Activated CD4-positive, alpha-beta T cell treated with anti-CD3 and anti-CD28 coated beads, Interleukin-2, amount 50 U/mL, for 24 hours (primary cell): ENCODE results near the gene EHD2.

Experiments used
- DNase-seq, 2 donors: peaks; one replicate each; pipeline ENCODE4 v3.0.0-alpha.2; 2020; ENCODE audit warnings: low read depth in 1 of 2, low spot score in 1 of 2

EHD2 gene

GRCh38 chr19:47687906-47688305 lies 25.3 kb upstream of the EHD2 start:
- no peak for DNase-seq

GRCh38 chr19:47691090-47691489 lies 22.1 kb upstream of the EHD2 start:
- DNase-seq = no peak

GRCh38 chr19:47691782-47692181 lies 21.4 kb upstream of the EHD2 start:
- no peak for DNase-seq

GRCh38 chr19:47693489-47693888 lies 19.7 kb upstream of the EHD2 start:
- no peak for DNase-seq

- no peak for DNase-seq
Observed at GRCh38 chr19:47693903-47694302, 19.3 kb upstream of the EHD2 start.

GRCh38 chr19:47694466-47695273 lies 18.6 kb upstream of the EHD2 start:
- DNase-seq = no peak

GRCh38 chr19:47695533-47696262 lies 17.5 kb upstream of the EHD2 start:
- no peak for DNase-seq

- no peak for DNase-seq
Observed at GRCh38 chr19:47696635-47697034, 16.6 kb upstream of the EHD2 start.

- DNase-seq = peak; percentile 40 to 44
Observed at GRCh38 chr19:47697863-47698609, 15.2 kb upstream of the EHD2 start.

GRCh38 chr19:47698631-47699359 lies 14.4 kb upstream of the EHD2 start:
- no peak for DNase-seq

GRCh38 chr19:47699360-47699917 lies 13.8 kb upstream of the EHD2 start:
- peak; percentile 26 to 28 for DNase-seq

GRCh38 chr19:47700934-47701716 lies 12.1 kb upstream of the EHD2 start:
- no peak for DNase-seq

- DNase-seq = no peak
Observed at GRCh38 chr19:47701717-47702552, 11.3 kb upstream of the EHD2 start.

GRCh38 chr19:47702671-47703070 lies 10.6 kb upstream of the EHD2 start:
- no peak for DNase-seq

GRCh38 chr19:47703301-47703700 lies 9.9 kb upstream of the EHD2 start:
- no peak for DNase-seq

- no peak for DNase-seq
Observed at GRCh38 chr19:47704024-47704423, 9.2 kb upstream of the EHD2 start.

GRCh38 chr19:47704656-47705055 lies 8.6 kb upstream of the EHD2 start:
- no peak for DNase-seq

- peak; percentile 57 to 70 for DNase-seq
Observed at GRCh38 chr19:47707135-47707925, 5.9 kb upstream of the EHD2 start.
